G401 (cell line): ENCODE results near the gene KCNK17. TPM values are rescaled to one million over a fixed set of nuclear protein-coding genes. Genes with fewer than 3 reads are reported as not detected.

ENCODE experiments used
- DNase-seq: peaks from one replicate; pipeline ENCODE4 v3.0.0-alpha.2; 2015; ENCODE audit warnings: low spot score
- in situ Hi-C: cut with HindIII; loops from 2 replicates; pipeline ENCODE4 v1.10.0; 2016; ENCODE audit warnings: low sequenced_read_pairs, mixed read lengths
- total RNA-seq: library from RNA; depleted of rRNA; stranded (reverse); fragments of >200 nt; shearing (Covaris generic); gene quantifications from 2 replicates; pipeline ENCODE4 v1.2.3, GENCODE V29; 2014

The KCNK17 gene
- total RNA-seq, 1 experiment from 2014 or later = not detected

DNA sequence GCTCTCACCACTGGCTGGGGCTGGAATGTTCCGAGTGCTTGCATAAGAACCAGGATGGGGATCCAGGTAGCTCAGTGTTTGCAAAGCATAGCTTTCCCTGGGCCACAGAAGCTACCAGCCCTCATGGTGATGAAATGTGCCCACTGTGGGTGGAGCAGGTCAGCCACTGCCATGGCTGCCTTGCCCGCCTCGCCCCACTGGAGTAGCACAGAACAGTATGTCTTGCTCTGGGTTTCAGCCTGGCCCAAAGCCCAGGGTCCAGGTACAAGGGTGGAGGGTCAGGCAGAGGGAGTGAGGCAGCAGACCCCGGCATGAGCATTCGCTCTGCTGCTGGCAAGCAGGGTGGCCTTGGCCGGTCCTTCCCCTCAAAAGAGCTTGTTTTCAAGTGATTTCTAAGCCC is 34.7 kb downstream of the KCNK17 start:
- no peak for DNase-seq
- in situ Hi-C loops = no loop called here

DNA sequence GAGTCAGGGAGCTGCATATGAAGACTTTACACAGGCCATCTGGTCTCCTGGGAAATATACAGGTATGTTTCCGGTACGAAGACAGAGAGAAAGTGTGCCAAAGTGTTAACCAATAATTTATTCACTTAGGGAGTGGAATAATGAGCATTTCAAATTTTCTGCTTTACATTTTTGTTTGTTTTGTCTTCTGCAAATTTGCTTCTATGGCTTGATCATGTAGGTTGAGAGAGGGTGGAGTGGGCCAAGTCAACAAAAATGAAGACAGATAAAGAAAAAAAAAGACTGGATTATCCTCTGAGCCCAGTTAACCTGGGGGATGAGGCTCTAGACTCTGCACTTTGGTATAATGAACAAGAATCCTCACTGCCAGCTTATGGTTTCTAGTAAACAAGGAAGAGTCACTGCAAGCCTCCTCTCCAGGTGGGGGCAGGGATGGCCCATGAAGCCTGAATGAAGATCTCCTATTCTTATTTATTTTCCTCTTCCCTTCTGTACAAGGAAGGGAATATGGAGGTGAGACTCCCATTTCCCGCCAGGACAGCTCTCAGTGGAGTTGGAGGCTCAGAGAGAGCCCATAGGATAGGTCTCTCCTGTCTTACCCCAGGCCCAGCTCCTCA is 37.7 kb downstream of the KCNK17 start:
- in situ Hi-C loops = no loop called here

DNA sequence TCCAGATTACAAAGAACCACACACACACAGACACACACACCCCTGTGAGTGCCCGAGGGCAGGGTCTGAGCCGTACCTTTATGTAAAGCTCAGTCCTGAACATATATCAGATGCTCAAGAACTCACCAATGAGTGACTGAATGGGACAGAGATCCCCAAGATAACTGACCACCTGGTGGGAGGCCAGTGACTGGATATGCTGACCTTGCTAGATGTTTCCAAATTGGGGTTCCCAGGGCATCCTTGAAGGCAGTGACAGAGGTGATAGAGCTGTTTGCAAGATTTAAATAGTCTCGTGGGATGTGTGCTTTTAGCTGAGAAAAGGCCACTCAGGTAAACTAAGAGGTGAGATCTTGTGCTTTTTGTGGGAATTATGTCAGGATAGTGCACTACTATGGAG is 39.3 kb downstream of the KCNK17 start:
- in situ Hi-C loops = no loop called here
- DNase-seq = no peak

More for the DNA sequence above, 37.7 kb downstream of the KCNK17 start:
- DNase-seq = no peak

DNA sequence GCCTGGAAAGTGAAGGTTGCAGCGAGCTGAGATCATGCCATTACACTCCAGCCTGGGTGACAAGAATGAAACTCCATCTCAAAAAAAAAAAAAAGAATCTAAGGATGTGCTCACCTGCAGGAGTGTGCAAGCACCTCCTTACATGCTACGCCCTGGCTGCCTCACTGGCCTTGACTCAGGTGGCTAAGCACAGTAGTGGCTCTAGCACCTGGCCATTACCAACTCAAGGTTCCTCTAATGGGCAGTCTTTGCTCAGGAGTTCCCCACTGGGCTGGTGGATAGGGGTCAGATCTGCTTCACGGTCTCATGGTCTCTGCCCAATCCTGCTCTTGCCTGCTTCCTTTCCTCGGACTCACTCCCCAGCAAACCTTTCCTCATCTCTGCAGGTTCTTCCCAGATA is 39.7 kb downstream of the KCNK17 start:
- in situ Hi-C loops = no loop called here

DNA sequence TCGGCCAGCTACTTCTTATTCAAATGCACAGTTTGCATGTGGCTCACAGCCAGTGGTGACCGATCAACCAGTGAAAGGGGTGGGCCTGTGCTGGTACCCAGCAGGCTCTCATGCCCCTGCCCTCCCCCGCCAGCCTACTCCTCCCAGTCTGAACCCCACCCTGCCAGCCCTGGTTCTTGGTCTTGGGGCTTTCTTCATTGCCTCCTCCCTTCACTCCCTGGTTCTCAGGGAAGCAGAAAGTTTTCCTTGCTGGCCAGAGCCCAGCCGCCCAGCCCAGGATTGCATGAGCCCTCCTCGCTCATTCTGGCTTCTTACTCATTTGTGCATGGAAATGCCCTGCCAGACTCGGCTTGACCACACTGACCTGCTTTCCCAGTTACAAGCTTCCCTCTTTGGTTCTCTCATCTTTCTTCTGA is 40.8 kb downstream of the KCNK17 start:
- in situ Hi-C loops = no loop called here
- DNase-seq = no peak

More for the DNA sequence above, 39.7 kb downstream of the KCNK17 start:
- DNase-seq = no peak

DNA sequence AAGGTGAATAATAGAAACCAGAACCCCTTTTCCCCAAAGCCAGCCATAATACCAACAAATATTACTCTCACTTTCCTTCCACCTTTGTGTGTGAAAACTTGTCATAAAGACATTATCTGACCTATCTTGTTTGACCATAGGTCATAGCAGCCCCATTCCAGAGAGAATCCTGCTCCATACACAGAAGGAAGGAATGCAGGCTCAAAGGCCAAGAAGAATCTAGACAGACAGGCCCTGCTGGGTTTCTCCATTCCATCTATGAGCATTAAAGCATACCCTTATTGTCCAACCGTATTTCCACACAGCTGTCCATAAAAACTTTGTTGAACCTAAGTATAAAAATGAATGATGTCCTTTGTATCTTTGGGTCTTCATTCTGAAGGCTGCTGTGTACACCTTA is 44.3 kb downstream of the KCNK17 start:
- DNase-seq = no peak
- in situ Hi-C loops = no loop called here

DNA sequence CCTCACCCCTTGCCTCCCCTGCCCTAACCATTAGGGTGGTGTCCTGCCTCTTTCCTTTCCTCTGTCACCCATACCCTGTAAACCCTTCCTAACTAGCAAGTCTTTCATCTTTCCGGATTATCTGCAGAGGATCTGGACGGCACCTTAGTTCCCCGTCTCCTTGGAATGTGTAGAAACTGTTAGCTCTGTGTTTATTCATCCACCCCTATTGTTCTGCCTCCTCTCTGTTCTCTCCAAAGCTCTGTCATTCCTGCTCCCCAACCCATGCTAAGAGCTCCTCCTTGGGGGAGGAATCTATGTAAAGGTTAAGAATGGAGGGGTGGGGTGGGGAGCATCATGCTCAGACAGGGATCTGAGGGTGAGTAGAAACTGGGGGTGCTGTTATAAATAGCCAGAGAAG is 45.5 kb downstream of the KCNK17 start:
- no peak for DNase-seq
- in situ Hi-C loops = no loop called here

DNA sequence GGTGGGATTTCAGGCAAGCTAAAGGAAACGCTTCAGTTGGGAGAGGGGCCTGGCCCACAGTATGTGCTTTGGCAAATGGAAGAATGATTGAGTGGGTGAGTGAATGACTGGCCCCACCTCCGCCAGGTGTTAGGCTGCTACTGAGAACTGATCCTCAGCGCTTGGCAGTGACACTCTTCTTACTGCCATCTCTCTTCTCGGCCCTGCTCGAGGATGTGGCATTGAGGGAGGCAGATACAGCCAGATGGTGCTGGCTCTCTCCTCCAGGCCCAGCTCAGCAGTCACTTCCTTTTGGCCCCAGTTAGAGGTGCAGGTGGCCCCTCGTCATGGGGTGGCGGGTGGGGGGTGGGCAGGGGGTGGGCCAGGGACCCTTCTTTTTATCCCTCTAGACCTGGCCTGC is 46.0 kb downstream of the KCNK17 start:
- in situ Hi-C loops = no loop called here
- no peak for DNase-seq

DNA sequence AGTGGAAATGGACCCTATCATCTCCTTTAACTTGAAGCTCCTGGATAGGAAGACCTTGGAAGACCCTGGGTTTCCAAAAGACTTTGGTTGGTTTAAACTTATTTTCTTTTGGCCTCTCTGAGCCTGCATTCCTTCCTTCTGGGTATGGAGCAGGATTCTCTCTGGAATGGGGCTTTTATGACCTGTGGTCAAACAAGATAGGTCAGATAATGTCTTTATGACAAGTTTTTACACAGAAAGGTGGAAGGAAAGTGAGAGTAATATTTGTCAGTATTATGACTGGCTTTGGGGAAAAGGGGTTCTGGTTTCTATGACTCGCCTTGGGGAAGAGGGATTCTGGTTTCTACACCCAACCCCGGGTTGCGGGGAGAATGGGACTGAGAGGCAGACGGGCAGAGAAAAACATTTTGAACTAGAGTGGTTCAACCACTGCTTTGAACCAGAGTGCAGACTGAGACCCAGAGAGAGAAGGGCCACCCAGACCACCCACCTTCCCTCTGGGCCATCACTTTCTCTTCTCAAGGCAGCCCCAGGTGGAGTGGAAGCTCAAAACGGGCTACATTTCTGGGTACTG is 47.4 kb downstream of the KCNK17 start:
- no peak for DNase-seq
- in situ Hi-C loops = no loop called here

DNA sequence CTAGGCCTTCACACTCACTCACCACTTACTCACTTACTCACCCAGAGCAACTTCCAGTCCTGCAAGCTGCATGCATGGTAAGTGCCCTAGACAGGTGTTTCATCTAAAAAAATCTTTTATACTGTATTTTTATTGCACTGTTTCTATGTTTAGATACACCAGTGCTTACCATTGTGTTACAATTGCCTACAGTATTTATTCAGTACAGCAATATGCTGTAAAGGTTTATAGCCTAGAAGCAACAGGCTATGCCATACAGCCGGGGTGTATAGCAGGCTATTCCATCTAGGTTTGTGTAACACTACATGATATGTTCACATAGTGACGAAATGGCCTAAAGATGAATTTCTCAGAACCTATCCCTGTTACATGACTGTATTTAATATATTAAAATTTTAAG is 47.8 kb downstream of the KCNK17 start:
- DNase-seq = no peak
- in situ Hi-C loops = no loop called here

DNA sequence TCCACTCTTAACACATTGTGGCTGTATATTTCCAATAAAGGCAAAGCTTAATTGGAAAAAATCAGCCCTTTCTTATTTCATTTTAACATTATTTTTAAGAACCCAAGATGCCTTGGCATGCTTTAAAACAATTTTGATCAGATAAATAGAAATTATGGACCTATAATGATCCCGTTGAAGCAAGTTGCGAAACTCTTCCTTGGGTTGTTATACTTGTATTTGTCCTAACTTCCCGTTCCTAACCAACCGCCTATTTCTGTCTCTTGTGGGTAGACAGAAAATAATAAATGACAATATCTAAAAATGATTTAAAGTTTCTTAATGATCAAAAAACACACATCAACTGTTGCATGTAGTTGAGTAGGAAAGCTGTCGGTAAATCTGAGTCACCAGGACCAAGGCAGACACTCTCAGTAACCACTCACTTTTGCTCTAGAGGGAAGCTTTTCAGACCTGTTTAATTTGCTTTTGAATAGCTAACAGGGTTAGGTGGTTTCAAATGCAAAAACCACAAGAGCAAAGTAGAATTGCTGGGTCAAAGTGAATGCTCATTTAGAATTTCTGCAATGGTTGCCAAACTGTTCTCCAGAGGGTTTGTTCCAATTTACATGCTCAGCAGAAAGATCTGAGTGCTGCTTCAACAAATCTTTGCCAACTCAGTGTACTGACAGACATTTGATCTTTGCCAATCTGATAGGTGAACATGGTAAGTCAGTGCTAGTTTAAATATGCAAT is 50.7 kb downstream of the KCNK17 start:
- DNase-seq = no peak
- in situ Hi-C loops = no loop called here

DNA sequence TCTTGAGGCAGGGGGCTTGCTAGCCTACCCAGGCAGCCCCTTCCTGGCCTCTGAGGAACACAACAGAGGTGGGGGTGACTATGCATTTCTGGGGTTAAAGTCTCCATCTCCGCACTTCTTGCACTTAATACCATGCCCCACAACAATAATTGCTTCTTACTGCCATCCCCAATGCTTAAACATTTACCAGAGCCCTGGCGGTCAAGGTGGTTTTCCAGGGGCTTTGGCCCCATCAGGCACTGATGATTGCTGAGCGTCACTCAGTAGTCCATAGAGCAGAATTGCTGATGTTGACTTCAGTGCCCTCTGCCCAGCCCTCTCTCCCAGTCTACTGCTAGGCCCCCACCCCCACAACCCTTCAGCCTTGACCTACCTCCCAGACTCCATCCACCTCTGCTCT is 52.5 kb downstream of the KCNK17 start:
- in situ Hi-C loops = no loop called here
- DNase-seq = no peak

DNA sequence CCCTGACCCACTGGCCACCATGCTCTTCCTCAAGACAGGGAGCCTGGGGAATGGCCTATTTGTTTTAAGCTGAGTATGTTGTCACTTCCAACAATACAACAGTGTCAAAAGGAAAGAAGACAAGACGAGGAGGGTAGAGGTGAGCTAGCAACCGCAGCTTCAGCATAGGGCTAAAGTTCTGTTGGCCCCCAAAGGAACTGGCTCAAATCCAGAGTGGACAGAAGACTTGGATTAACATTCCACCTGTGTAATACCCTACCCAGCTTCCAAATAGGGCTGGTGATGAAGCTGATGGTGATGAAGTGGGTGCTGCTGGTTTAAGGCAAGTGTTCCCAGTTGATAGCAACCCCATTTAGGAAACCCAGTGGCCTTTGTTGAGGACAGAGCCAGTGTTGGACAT is 53.3 kb downstream of the KCNK17 start:
- in situ Hi-C loops = no loop called here
- no peak for DNase-seq

DNA sequence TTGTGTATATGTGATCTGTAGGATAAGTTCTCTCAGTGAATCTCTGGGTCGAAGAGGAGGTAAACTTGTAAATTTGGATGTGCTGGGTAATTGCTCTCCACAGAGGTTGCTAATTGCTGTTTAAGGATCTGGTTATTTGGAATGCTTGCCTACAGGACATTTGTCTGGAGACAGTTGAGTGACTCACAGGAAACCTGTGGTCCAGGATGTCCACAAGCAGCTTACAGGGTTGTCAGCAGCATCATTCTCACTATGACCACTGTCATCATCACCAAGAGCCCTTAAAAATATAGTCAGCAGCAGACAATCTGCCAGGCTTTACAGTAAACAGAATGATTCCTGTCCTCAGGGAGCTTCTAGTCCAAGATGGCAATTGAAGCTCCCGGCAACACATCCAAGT is 53.8 kb downstream of the KCNK17 start:
- no peak for DNase-seq
- in situ Hi-C loops = no loop called here

DNA sequence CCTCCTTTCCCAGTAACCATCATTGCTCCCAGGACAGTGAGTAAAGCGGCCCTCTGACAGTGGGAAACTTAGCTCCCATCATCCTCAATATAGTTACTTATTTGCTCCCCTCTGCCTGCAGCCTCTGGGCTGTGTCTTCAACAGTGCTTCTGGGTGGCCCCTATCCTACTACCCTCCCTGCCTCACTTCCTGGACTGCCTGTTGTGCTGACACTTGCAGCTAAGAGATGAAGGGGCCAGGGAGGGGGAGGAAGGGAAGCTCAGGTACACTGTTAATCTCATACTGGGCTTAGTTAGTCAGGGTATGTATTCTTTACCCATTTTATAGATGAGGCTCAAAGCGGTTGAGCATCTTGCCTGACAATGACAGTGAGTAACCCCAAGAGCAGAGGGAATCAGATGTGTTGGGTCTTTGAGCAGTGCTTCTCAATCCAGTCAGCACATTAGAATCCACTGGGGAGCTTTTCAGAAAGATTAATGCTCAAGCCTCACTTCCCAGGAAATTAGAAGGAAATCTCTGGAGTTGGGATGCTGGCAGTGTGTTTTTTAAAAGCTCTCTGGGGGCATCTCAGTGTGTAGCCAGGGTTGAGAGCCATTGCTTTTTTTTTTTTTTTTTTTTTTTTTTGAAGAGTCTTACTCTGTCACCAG is 57.8 kb downstream of the KCNK17 start:
- no peak for DNase-seq
- in situ Hi-C loops = no loop called here

DNA sequence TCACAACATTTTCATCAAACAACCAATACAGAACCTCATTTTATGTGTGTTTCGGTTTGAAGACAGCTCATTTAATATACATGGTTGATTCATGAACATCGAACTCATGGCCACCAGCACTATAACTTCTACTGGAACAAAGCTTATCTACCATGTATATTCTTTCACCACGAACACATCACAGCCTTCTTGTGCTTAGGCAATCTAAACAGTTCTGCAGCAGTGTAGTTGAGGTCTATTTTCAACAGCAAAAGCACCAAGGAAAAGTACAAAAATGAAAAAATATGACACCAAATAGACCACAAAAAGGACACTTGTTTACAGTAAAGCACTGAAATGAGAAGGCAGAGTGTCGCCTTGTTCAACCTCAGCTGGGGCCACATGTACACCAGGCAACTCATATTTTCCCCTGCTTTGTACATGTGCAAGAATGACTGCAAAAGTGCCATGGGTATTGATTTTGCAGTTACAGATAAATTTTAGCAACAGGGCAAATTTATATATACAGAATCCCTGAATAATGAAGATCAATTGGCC is 59.2 kb downstream of the KCNK17 start:
- in situ Hi-C loops = no loop called here

DNA sequence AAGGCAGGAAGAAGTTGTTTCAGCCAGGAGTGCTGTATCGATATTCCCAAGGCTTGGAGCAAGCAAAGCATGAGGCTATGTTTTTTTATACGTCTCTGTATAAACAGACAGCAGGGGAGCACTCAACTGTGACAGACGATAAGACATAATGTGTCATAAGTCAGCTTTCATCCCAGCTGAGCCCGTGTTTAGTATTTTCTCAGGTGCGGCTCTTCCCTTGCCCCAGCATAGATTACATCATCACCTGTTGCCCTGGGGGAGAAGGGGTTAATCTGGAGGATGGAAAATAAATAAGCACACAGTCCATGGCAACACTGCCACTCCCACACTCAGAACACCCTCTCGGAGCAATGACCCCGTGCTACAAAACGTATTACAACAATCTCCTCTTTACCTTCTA is 62.8 kb downstream of the KCNK17 start:
- no peak for DNase-seq
- in situ Hi-C loops = no loop called here

More for the DNA sequence above, 59.2 kb downstream of the KCNK17 start:
- DNase-seq = no peak

DNA sequence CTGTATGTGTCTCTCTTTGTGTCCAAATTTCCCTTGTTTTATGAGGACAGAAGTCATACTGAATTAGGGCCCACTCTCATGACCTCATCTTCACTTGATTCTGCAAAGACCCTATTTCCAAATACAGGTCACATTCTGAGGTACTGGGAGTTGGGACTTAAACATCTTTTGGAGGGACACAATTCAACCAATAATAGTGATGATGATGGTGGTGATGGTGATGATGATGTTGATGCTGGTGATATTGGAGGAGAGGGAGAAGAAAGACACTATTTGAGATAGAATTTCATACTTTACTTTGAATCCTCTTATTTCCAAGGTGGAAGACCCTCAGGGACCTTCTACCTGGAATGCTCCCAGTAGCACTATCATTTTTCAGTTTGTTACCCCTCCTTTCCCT is 63.7 kb downstream of the KCNK17 start:
- in situ Hi-C loops = no loop called here
- no peak for DNase-seq

DNA sequence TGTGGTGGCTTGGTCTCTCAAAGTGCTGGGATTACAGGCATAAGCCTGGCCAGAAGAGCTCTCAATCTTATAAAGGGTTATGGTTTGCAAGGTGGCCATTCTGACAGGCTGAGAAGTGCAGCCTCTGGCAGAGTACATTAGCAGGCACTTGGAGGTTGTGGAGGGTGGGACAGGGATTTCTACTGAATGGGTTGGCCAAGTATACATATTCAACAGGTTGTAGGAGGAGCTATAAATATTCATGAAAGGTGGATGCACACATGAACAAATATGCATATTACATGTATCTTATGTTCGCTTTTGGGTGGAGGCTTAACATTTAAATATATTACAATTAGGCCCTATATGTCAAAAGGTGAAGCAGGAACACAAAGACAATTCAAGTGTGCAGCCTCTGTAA is 64.9 kb downstream of the KCNK17 start:
- in situ Hi-C loops = no loop called here

More for the DNA sequence above, 64.9 kb downstream of the KCNK17 start:
- DNase-seq = no peak
